Endothelial cell of umbilical vein (primary cell): ENCODE results near the gene FOXJ3.

Experiments used
- CTCF ChIP-seq, 2 donors: IDR thresholded peaks; 1 replicate in 1 of 2; 2 replicates in 1 of 2; pipeline ENCODE4 v1.5.1; 2011; ENCODE audit warnings: low read length in 2 of 2, mild to moderate bottlenecking in 2 of 2, moderate library complexity in 2 of 2, control low read depth in 1 of 2, inconsistent platforms in 1 of 2, low read depth in 1 of 2; ENCODE audit not compliant: insufficient read depth in 1 of 2; ENCODE audit errors: extremely low read depth in 1 of 2
- EZH2 ChIP-seq: IDR thresholded peaks from 2 replicates; pipeline ENCODE4 v1.6.1; 2012; ENCODE audit warnings: borderline replicate concordance, low read depth, mild to moderate bottlenecking, moderate library complexity, low read length, inconsistent platforms; ENCODE audit not compliant: severe bottlenecking
- FOS ChIP-seq: IDR thresholded peaks from 2 replicates; pipeline ENCODE4 v1.6.1; 2011; ENCODE audit warnings: mild to moderate bottlenecking, low read length, moderate library complexity, borderline replicate concordance; ENCODE audit not compliant: insufficient read depth
- MAX ChIP-seq: IDR thresholded peaks from 2 replicates; pipeline ENCODE4 v1.6.1; 2011; ENCODE audit not compliant: insufficient read depth, insufficient read length
- MYC ChIP-seq: IDR thresholded peaks from one replicate; pipeline ENCODE4 v1.6.1; 2011; ENCODE audit warnings: mild to moderate bottlenecking, low read depth, low read length
- POLR2A ChIP-seq: IDR thresholded peaks from 2 replicates; pipeline ENCODE4 v1.6.1; 2012; ENCODE audit warnings: low read depth, mild to moderate bottlenecking, control low read depth, low read length
- POLR2AphosphoS5 ChIP-seq: IDR thresholded peaks from 2 replicates; pipeline ENCODE4 v1.6.1; 2012; ENCODE audit warnings: low read depth, mild to moderate bottlenecking, control low read depth, low read length, moderate library complexity; ENCODE audit not compliant: insufficient read depth

GRCh38 chr1:42158189-42158588 lies 176.8 kb downstream of the FOXJ3 start:
- no peak for TF ChIP-seq CTCF (IDR thresholded peaks at IDR 0.05; ENCODE audit: extremely low read depth in 1 of 2, insufficient read depth in 1 of 2, low read depth in 1 of 2, low read length in 2 of 2)
- no peak for TF ChIP-seq MAX
- no peak for TF ChIP-seq EZH2
- no peak for TF ChIP-seq MYC
- no peak for TF ChIP-seq POLR2A
- TF ChIP-seq POLR2AphosphoS5, result no peak
- TF ChIP-seq FOS, result no peak
